ENCODE data around the gene UBQLN4. TPM values are rescaled to one million over a fixed set of nuclear protein-coding genes. Genes with fewer than 3 reads are reported as not detected.

Gene UBQLN4
- total and polyA plus RNA-seq, 2 donors (not counting 3 experiments of a cell fraction or from before 2014, with no cell fraction given) = 50.5 to 50.8 TPM

GRCh38 chr1:156063997-156064285 lies 10.3 kb upstream of the UBQLN4 start:
- Histone ChIP-seq H3K36me3 (ENCODE audit: control insufficient read depth in 2 of 2, extremely low read depth in 1 of 2, insufficient read depth in 2 of 2, low read length in 2 of 2) (no peaks in the 10 kb centered on the region), H3K9ac (replicated peaks; ENCODE audit: extremely low read depth, insufficient read depth, low read length) (no peak overlapping the region), H3K27ac (ENCODE audit: insufficient read depth, low read depth, low read length) (no peak overlapping the region), H3K9me1 (replicated peaks; ENCODE audit: control insufficient read depth, extremely low read depth, insufficient read depth, low read length) (no peaks in the 10 kb centered on the region), H2AFZ (ENCODE audit: low read depth, low read length) (no peak overlapping the region), H3K4me2 (ENCODE audit: insufficient read depth, low read length) (no peak overlapping the region), H3K4me3 (replicated peaks in 1 of 3; ENCODE audit: insufficient read depth in 1 of 3, low read depth in 1 of 3, low read length in 3 of 3) (no peak overlapping the region), H3K4me1 (ENCODE audit: control insufficient read depth, extremely low read depth, insufficient read depth, low read length) (no peaks in the 10 kb centered on the region), H3K79me2 (ENCODE audit: control insufficient read depth, insufficient read depth, low read length) (no peaks in the 10 kb centered on the region), H4K20me1 (replicated peaks; ENCODE audit: control insufficient read depth, extremely low read depth, insufficient read depth, low read length) (no peaks in the 10 kb centered on the region), H3K27me3 (ENCODE audit: control insufficient read depth in 2 of 2, insufficient read depth in 2 of 2, low read length in 2 of 2) (no peaks in the 10 kb centered on the region), H3K9me3 (replicated peaks; ENCODE audit: control insufficient read depth, insufficient read depth, low read length) (no peaks in the 10 kb centered on the region)
- FAIRE-seq (no peak), DNase-seq (ENCODE audit: low read depth, low spot score) (no peak)
- intact Hi-C loops (cut with micrococcal nuclease) = no loop called here
- BruUV-seq (replicated peaks) = no TSS peak
- CTCF ChIA-PET = interaction anchor here (1.0 to 4.1 kb wide), 5 partner anchors 10 to 126 kb away, joined by 4 to 92 read pairs (median 5); partner anchors contain the start of gene LAMTOR2
- POLR2A ChIA-PET = no interaction called here
- dilution Hi-C loops (cut with MboI; ENCODE audit: extremely low pct_ligation_motif_present, low sequenced_read_pairs) = no loop called here
- TF ChIP-seq MAX (IDR thresholded peaks at IDR 0.05; ENCODE audit: insufficient read depth, insufficient read length) (no peak), POLR2A (IDR thresholded peaks at IDR 0.05; ENCODE audit: low read depth, low read length) (no peak), CTCF (IDR thresholded peaks at IDR 0.05; ENCODE audit: extremely low read depth in 1 of 2, insufficient read depth in 1 of 2, low read depth in 1 of 2, low read length in 2 of 2) (no peak), FOS (IDR thresholded peaks at IDR 0.05; ENCODE audit: borderline replicate concordance, insufficient read depth, low read length) (no peak), JUN (IDR thresholded peaks at IDR 0.05; ENCODE audit: borderline replicate concordance, insufficient read depth, insufficient read length, low read depth) (no peak), GATA2 (IDR thresholded peaks at IDR 0.05; ENCODE audit: insufficient read depth, insufficient read length, low read depth, low read length) (no peak), MYC (IDR thresholded peaks at IDR 0.05; ENCODE audit: low read depth, low read length) (no peak), POLR2AphosphoS5 (IDR thresholded peaks at IDR 0.05; ENCODE audit: insufficient read depth, low read depth, low read length) (no peak), EZH2 (IDR thresholded peaks at IDR 0.05; ENCODE audit: borderline replicate concordance, low read depth, low read length, severe bottlenecking) (no peak)

Measured in endothelial cell of umbilical vein (primary cell).